ENCODE results near the gene STK38L. TPM values are rescaled to one million over a fixed set of nuclear protein-coding genes. Genes with fewer than 3 reads are reported as not detected.

Gene STK38L
- total and polyA plus RNA-seq, 7 donors: 16.8 to 86.2 (median 67.3) TPM

DNA sequence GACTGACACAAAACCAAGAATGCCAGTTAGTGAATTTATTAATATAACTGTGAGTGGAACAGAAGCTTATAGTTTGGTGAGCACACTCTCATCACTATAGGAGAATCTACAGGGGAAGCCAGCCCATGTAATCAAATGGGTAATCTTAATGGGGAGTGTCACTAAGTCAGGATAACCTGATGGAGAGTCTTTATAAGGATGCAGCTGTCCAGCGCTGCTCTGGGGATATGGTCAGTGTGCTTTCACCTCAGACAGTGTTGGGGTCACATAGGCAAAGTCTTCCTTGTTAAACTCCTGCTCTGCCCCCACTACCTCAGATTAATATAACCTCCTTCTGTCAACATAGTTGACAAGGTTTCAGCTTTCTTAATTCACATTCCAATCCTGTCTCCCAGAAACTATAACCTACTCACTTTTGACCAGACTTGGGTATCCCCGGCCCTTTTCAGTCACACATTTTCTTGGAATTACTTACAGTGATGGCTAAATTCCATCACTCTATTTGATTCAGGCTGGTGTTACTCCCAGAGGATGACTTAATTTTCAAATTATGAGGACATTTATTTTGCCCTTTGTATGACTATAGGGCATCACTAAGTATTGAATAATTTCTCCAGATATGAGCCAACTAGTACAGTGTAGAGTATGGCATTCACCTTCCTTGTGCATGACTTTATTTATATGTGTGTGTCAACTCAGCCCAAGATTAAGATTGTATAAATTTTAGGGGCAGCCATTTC lies 13.2 kb downstream of the STK38L start:
- 95 to 96% methylated on average over 2 of the region's 2 CpGs for WGBS, 2 donors
- H3K27ac ChIP-seq: peak overlapping the region in 3 of 4 donors; percentile 82 to 95 (median 93)

DNA sequence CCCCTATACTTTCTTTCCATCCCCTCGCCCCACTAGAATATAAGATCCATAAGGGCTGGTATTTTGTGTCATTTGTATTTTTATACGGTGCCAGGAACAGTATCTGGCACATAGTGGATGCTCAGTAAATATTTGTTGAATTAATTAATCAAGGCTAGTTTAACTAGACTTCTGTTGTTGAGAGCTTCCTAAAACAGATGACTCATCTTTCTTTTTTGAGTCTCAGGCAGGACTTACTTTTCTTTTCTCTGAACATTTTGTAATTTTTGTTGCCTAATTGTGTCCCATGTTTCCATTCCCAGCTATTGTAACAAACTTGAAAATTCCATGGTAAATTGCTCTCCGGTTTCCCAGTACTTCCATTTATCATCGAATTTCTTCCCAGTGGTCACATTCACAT lies 16.7 kb downstream of the STK38L start:
- Histone ChIP-seq H3K4me3 (no peak overlapping the region), H3K36me3 (no peaks in the 10 kb centered on the region), H3K27ac (peak overlapping the region; percentile 68 to 95 (median 88)), H3K9me3 (no peaks in the 10 kb centered on the region), H3K27me3 (peaks cover 0 to 4% (median 0%) of the 10 kb centered on the region in 3 donors), H3K4me1 (peaks cover 0 to 75% (median 57%) of the 10 kb centered on the region in 4 donors)
- WGBS, 2 donors: 76 to 80% methylated on average over 4 of the region's 4 CpGs
- no peak for DNase-seq
- TF ChIP-seq, protein P1, sequence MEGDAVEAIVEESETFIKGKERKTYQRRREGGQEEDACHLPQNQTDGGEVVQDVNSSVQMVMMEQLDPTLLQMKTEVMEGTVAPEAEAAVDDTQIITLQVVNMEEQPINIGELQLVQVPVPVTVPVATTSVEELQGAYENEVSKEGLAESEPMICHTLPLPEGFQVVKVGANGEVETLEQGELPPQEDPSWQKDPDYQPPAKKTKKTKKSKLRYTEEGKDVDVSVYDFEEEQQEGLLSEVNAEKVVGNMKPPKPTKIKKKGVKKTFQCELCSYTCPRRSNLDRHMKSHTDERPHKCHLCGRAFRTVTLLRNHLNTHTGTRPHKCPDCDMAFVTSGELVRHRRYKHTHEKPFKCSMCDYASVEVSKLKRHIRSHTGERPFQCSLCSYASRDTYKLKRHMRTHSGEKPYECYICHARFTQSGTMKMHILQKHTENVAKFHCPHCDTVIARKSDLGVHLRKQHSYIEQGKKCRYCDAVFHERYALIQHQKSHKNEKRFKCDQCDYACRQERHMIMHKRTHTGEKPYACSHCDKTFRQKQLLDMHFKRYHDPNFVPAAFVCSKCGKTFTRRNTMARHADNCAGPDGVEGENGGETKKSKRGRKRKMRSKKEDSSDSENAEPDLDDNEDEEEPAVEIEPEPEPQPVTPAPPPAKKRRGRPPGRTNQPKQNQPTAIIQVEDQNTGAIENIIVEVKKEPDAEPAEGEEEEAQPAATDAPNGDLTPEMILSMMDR (IDR thresholded peaks at IDR 0.05): no peak
- TF ChIP-seq POLR2AphosphoS5 (IDR thresholded peaks at IDR 0.05): peak in 1 of 4 donors; percentile 43
- intact Hi-C loops (cut with DNase I): no loop called here

More for the DNA sequence above, 13.2 kb downstream of the STK38L start:
- H3K36me3 ChIP-seq: no peaks in the 10 kb centered on the region
- peaks cover 0 to 4% (median 0%) of the 10 kb centered on the region in 3 donors for H3K27me3 ChIP-seq
- peaks cover 0 to 100% (median 79%) of the 10 kb centered on the region in 4 donors for H3K4me1 ChIP-seq
- no peak for TF ChIP-seq POLR2AphosphoS5 (IDR thresholded peaks at IDR 0.05)
- TF ChIP-seq, protein P1 (IDR thresholded peaks at IDR 0.05): no peak
- TF ChIP-seq EP300 (IDR thresholded peaks at IDR 0.05): no peak
- no peak for TF ChIP-seq POLR2A (IDR thresholded peaks at IDR 0.05)
- no peak for DNase-seq
- H3K4me3 ChIP-seq: no peak overlapping the region
- no peaks in the 10 kb centered on the region for H3K9me3 ChIP-seq
- intact Hi-C loops (cut with DNase I): no loop called here

DNA sequence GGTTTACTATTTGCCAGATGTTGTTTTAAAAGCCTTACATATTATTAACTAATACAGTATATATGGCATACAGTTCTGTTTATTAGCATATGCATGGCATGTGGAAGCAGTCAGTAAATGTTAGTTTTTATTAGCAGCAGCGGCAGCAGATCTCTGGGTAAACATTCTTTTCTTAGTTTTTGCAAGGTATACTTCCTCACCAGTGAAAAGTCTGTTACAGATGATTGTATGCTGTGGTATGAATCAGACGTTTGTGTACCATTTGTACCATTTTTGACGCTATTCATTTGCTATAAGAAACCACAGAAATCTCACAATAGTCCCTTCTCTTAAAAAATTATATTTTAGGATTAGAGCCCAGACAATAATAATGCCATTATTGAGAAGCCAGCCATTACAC lies 17.8 kb downstream of the STK38L start:
- peaks cover 0 to 4% (median 0%) of the 10 kb centered on the region in 3 donors for H3K27me3 ChIP-seq
- no peak overlapping the region for H3K4me3 ChIP-seq
- no peaks in the 10 kb centered on the region for H3K36me3 ChIP-seq
- TF ChIP-seq POLR2A (IDR thresholded peaks at IDR 0.05): no peak
- no peak for TF ChIP-seq POLR2AphosphoS5 (IDR thresholded peaks at IDR 0.05)
- TF ChIP-seq, protein P1 (IDR thresholded peaks at IDR 0.05): no peak
- no peak for TF ChIP-seq EP300 (IDR thresholded peaks at IDR 0.05)
- 30 to 52% methylated on average over 3 of the region's 3 CpGs for WGBS, 2 donors
- H3K4me1 ChIP-seq: peaks cover 0 to 71% (median 48%) of the 10 kb centered on the region in 4 donors
- DNase-seq: no peak
- no peaks in the 10 kb centered on the region for H3K9me3 ChIP-seq
- intact Hi-C loops (cut with DNase I): no loop called here
- H3K27ac ChIP-seq: peak overlapping the region; percentile 68 to 95 (median 88)

DNA sequence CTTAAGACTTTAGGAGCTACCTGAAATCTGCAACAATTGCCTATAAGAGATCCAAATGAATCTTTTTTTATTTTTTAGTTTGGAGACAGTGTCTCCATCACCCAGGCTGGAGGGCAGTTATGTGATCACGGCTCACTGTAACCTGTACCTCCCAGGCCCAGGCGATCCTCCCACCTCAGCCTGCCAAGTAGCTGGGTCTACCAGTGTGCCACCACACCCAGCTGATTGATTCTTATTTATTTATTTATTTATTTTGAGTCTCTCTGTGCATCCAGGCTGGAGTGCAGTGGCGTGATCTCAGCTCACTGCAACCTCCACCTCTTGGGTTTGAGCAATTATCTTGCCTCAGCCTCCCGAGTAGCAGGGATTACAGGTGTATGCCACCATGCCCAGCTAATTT lies 26.1 kb downstream of the STK38L start:
- TF ChIP-seq POLR2A (IDR thresholded peaks at IDR 0.05): no peak
- TF ChIP-seq POLR2AphosphoS5 (IDR thresholded peaks at IDR 0.05): no peak
- TF ChIP-seq EP300 (IDR thresholded peaks at IDR 0.05): no peak
- TF ChIP-seq, protein P1 (IDR thresholded peaks at IDR 0.05): no peak
- intact Hi-C loops (cut with DNase I): no loop called here
- Histone ChIP-seq H3K27ac (peak overlapping the region in 2 of 4 donors; percentile 30 to 76), H3K36me3 (no peaks in the 10 kb centered on the region), H3K4me1 (peaks cover 0 to 58% (median 42%) of the 10 kb centered on the region in 4 donors), H3K9me3 (no peaks in the 10 kb centered on the region), H3K27me3 (no peaks in the 10 kb centered on the region), H3K4me3 (no peak overlapping the region)
- WGBS, 2 donors: 94 to 95% methylated on average over 4 of the region's 4 CpGs
- no peak for DNase-seq
